RWPE2 (cell line): Measurements from ENCODE around the gene ISM1.

ENCODE experiments used
- ATAC-seq: fragments of 200-7000 bp; cut with Tn5 transposase; 3 replicates; pipeline ENCODE4 v1.9.1; 2021; ENCODE audit warnings: low read depth
- DNase-seq: peaks from one replicate; pipeline ENCODE4 v3.0.0-alpha.2; 2020; ENCODE audit warnings: low spot score
- H3K27ac ChIP-seq: fragments of 450-650 bp; 2 replicates; pipeline ENCODE4 v1.5.1; 2017; ENCODE audit warnings: mild to moderate bottlenecking; ENCODE audit not compliant: poor library complexity, severe bottlenecking
- H3K27me3 ChIP-seq: fragments of 250-450 bp; sonication (Bioruptor Pico); 2 replicates; pipeline ENCODE4 v1.5.1; 2021; ENCODE audit warnings: mild to moderate bottlenecking, moderate library complexity; ENCODE audit not compliant: insufficient read depth, poor library complexity, severe bottlenecking
- H3K36me3 ChIP-seq: fragments of 250-450 bp; sonication (Bioruptor Pico); 2 replicates; pipeline ENCODE4 v1.5.1; 2020; ENCODE audit warnings: low read depth, mild to moderate bottlenecking, moderate library complexity
- H3K4me1 ChIP-seq: fragments of 250-450 bp; sonication (Bioruptor Pico); 2 replicates; pipeline ENCODE4 v1.5.1; 2021; ENCODE audit warnings: mild to moderate bottlenecking, moderate library complexity; ENCODE audit not compliant: insufficient read depth, poor library complexity, severe bottlenecking
- H3K4me3 ChIP-seq: fragments of 250-450 bp; sonication (Bioruptor Pico); 2 replicates; pipeline ENCODE4 v1.5.1; 2021; ENCODE audit warnings: mild to moderate bottlenecking, moderate library complexity; ENCODE audit not compliant: severe bottlenecking
- H3K9me3 ChIP-seq: fragments of 250-450 bp; sonication (Bioruptor Pico); 2 replicates; pipeline ENCODE4 v1.5.1; 2021; ENCODE audit warnings: mild to moderate bottlenecking, moderate library complexity; ENCODE audit not compliant: severe bottlenecking
- CTCF ChIP-seq: fragments of 450-650 bp; IDR thresholded peaks from one replicate; pipeline ENCODE4 v1.5.1; 2017; ENCODE audit warnings: mild to moderate bottlenecking, moderate library complexity; ENCODE audit not compliant: poor library complexity, severe bottlenecking

The ISM1 gene

GRCh38 chr20:13280609-13281324, 59.7 kb downstream of the ISM1 start:
- TF ChIP-seq CTCF = no peak
- peaks cover 5% of the 10 kb centered on the region for H3K4me1 ChIP-seq

GRCh38 chr20:13283869-13284829, 63.1 kb downstream of the ISM1 start:
- DNase-seq (no peak), ATAC-seq (no peak)
- TF ChIP-seq CTCF = no peak
- Histone ChIP-seq H3K4me3 (no peak overlapping the region), H3K9me3 (no peaks in the 10 kb centered on the region), H3K36me3 (no peaks in the 10 kb centered on the region), H3K4me1 (peaks cover 21% of the 10 kb centered on the region), H3K27me3 (no peaks in the 10 kb centered on the region), H3K27ac (no peak overlapping the region)

More at GRCh38 chr20:13280609-13281324, 59.7 kb downstream of the ISM1 start:
- no peak for DNase-seq
- no peaks in the 10 kb centered on the region for H3K9me3 ChIP-seq
- no peaks in the 10 kb centered on the region for H3K36me3 ChIP-seq
- H3K27ac ChIP-seq = no peak overlapping the region
- no peak for ATAC-seq
- no peak overlapping the region for H3K4me3 ChIP-seq
- H3K27me3 ChIP-seq = no peaks in the 10 kb centered on the region

GRCh38 chr20:13284830-13285229, 63.8 kb downstream of the ISM1 start:
- Histone ChIP-seq H3K36me3 (no peaks in the 10 kb centered on the region), H3K4me3 (no peak overlapping the region), H3K4me1 (peaks cover 21% of the 10 kb centered on the region), H3K9me3 (no peaks in the 10 kb centered on the region), H3K27me3 (no peaks in the 10 kb centered on the region), H3K27ac (no peak overlapping the region)
- ATAC-seq (0 out of 3 replicates have a peak, but pooled peaks have one; percentile 5), DNase-seq (no peak)
- no peak for TF ChIP-seq CTCF

- Histone ChIP-seq H3K4me3 (no peak overlapping the region), H3K36me3 (no peaks in the 10 kb centered on the region), H3K27ac (peak overlapping the region; percentile 62), H3K27me3 (no peaks in the 10 kb centered on the region), H3K4me1 (peaks cover 21% of the 10 kb centered on the region), H3K9me3 (no peaks in the 10 kb centered on the region)
- DNase-seq = no peak
- no peak for ATAC-seq
- TF ChIP-seq CTCF = no peak
These were observed 64.3 kb downstream of the ISM1 start for GRCh38 chr20:13285408-13285807.
